Muscle layer of colon (tissue), 2 donors: ENCODE measurements around the gene OR7A5.
"Not testable (repeated sequence)": the region's sequence is repeated elsewhere in the genome, so short reads cannot be mapped to it uniquely, and the experiment has no call there.

Experiments
- H3K27ac ChIP-seq: one replicate; pipeline ENCODE4 v1.7.0; 2013; ENCODE audit warnings: low read depth, mild to moderate bottlenecking, low read length, moderate library complexity
- H3K27me3 ChIP-seq, 2 donors: one replicate each; pipeline ENCODE4 v1.7.0; 2013; ENCODE audit warnings: low read length in 2 of 2, mild to moderate bottlenecking in 2 of 2; ENCODE audit not compliant: insufficient read depth in 2 of 2, control insufficient read depth in 1 of 2
- H3K36me3 ChIP-seq: one replicate; pipeline ENCODE4 v1.7.0; 2013; ENCODE audit warnings: mild to moderate bottlenecking, low read length; ENCODE audit not compliant: insufficient read depth
- H3K4me1 ChIP-seq: one replicate; pipeline ENCODE4 v1.7.0; 2013; ENCODE audit warnings: mild to moderate bottlenecking, low read length; ENCODE audit not compliant: insufficient read depth
- H3K4me3 ChIP-seq, 2 donors: one replicate each; pipeline ENCODE4 v1.7.0; 2013; ENCODE audit warnings: low read length in 2 of 2, low read depth in 1 of 2, mild to moderate bottlenecking in 1 of 2, moderate library complexity in 1 of 2
- H3K9ac ChIP-seq: one replicate; pipeline ENCODE4 v1.7.0; 2013; ENCODE audit warnings: low read length
- H3K9me3 ChIP-seq: one replicate; pipeline ENCODE4 v1.7.0; 2013; ENCODE audit warnings: mild to moderate bottlenecking, low read length
- donor health status: abdominal sarcoma.
- donor health status: Adenocarcinoma of cecum.

OR7A5 gene

DNA sequence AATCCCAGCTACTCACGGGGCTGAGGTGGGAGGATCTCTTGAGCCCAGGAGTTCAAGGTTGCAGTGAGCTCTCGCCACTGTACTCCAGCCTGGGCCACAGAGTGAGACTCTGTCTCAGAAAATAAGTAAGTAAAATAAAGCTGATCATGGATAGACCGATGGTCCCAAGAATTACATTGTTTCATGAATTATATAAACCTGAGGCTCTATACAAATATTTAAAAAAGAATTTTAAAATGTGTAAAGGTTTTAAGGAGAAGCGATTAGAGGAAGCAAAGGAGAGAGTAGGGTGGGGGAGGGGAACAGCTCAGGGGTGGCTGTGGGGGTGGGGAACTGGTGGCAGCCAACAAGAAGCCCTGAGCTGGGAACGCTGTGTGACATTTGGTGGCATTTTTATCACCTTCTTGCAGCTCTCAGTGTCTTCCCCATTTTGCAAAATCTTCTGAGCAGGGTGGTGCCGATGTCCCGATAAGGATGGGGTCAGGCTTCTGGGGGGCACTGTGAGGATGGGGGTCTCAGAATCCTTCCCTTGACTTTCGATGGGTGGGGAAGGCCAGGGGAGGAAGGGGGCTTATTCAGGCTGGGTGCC is 51.5 kb downstream of the OR7A5 start:
- not testable (repeated sequence) for H3K36me3 ChIP-seq, H3K9me3 ChIP-seq, H3K4me1 ChIP-seq, H3K27me3 ChIP-seq, H3K9ac ChIP-seq, H3K4me3 ChIP-seq, H3K27ac ChIP-seq

GRCh38 chr19:14782626-14783409 is 52.2 kb downstream of the OR7A5 start:
- no peaks in the 10 kb centered on the region for H3K4me1 ChIP-seq
- H3K27me3 ChIP-seq: peaks cover 0 to 4% of the 10 kb centered on the region in 2 donors
- H3K9ac ChIP-seq: no peak overlapping the region
- no peaks in the 10 kb centered on the region for H3K36me3 ChIP-seq
- no peak overlapping the region for H3K27ac ChIP-seq
- no peaks in the 10 kb centered on the region for H3K9me3 ChIP-seq
- H3K4me3 ChIP-seq: no peak overlapping the region

DNA sequence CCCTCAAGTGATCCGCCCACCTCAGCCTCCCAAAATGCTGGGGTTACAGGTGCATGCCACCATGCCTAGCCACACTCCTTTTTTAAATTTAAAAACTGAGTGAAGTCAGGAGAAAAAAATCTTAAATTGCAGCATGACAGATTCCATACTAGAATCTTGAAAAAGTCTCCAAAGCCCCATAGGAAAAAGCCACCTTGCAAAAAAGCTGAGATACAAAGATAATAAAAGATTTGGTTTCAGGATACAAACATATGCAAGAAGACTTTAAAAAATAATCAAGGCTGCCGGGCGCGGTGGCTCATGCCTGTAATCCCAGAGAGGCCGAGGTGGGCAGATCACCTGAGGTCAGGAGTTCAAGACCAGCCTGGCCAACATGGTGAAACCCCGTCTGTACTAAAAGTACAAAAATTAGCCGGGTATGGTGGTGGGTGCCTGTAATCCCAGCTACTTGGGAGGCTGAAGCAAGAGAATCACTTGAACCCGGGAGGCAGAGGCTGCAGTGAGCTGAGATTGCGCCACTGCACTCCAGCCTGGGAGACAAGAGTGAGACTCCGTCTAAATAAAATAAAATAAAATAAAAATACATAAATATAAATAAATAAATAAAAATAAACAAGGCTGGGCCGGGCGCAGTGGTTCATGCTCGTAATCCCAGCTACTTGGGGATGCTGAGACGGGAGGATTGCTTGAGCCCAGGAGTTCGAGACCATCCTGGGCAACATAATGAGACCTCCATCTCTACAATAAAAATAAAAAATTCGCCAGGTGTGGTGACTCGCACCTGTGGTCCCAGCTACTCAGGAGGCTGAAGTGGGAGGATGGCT is 53.1 kb downstream of the OR7A5 start:
- H3K4me1 ChIP-seq, H3K27ac ChIP-seq, H3K36me3 ChIP-seq, H3K27me3 ChIP-seq, H3K9ac ChIP-seq, H3K4me3 ChIP-seq, H3K9me3 ChIP-seq: not testable (repeated sequence)

DNA sequence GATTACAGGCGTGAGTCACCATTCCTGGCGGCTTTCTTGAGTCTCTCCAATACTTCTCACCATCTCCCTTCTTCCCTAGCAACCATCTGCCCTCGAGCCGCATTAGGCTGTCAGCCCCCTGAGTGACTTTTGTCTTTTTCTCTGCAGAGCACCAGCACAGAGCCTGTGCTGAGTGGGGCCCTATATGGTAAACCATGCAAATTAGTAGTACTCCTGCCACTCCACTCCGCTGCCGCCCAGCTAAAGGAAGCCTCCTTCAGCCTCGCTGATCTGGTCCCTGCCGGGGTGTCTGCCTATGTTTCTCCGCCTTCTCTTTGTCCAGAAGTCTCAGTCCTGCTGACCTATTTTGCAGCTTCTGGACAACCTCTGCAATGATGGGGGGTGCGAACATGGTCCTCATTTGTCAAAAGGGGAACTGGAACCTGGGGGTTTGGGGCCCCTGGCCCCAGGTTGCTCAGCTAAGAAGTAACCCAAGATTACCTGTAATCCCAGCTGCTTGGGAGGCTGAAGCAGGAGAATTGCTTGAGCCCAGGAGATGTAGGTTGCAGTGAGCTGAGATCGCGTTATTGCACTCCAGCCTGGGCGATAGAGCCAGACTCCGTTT is 54.3 kb downstream of the OR7A5 start:
- not testable (repeated sequence) for H3K9me3 ChIP-seq, H3K27ac ChIP-seq, H3K9ac ChIP-seq, H3K4me3 ChIP-seq, H3K36me3 ChIP-seq, H3K4me1 ChIP-seq, H3K27me3 ChIP-seq

DNA sequence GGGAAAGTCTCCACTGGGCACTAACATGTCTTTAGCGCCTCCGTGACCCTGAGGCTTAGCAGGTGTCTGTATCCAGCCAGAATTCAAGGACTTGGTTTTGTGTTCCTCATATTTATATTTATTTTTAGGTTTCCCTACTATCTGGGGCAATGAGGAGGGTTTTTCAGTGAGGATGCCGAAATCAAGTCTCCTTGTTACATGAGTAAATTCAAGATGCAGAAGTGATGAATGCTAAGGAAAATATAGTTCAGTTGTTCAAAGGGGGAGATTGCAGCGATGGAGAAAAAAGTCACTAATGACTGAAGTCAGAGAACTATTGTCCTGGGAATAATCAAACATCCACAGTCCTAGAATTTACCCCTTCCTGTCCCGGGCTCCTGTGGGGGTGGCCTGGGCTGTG is 55.8 kb downstream of the OR7A5 start:
- H3K4me3 ChIP-seq: no peak overlapping the region
- no peak overlapping the region for H3K27ac ChIP-seq
- no peaks in the 10 kb centered on the region for H3K9me3 ChIP-seq
- H3K9ac ChIP-seq: no peak overlapping the region
- H3K27me3 ChIP-seq: peaks cover 0 to 10% of the 10 kb centered on the region in 2 donors
- H3K4me1 ChIP-seq: no peaks in the 10 kb centered on the region
- no peaks in the 10 kb centered on the region for H3K36me3 ChIP-seq

GRCh38 chr19:14778110-14778845 is 56.7 kb downstream of the OR7A5 start, which contains the start of gene ADGRE2:
Gene ADGRE2, minus strand, starts transcription at chr19:14778560. Its CDS starts 1,804 bp downstream, at chr19:14776756.
- not testable (repeated sequence) for H3K9ac ChIP-seq, H3K4me3 ChIP-seq, H3K27me3 ChIP-seq, H3K4me1 ChIP-seq, H3K9me3 ChIP-seq, H3K36me3 ChIP-seq, H3K27ac ChIP-seq

DNA sequence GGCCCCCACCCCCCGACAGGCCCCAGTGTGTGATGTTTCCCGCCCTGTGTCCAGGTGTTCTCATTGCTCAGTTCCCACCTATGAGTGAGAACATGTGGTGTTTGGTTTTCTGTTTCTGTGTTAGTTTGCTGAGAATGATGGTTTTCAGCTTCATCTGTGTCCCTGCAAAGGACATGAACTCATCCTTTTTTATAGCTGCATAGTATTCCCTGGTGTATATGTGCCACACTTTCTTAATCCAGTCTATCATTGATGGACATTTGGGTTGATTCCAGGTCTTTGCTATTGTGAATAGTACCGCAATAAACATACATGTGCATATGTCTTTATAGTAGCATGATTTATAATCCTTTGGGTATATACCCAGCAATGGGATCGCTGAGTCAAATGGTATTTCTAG is 57.3 kb downstream of the OR7A5 start:
- not testable (repeated sequence) for H3K27ac ChIP-seq, H3K9me3 ChIP-seq, H3K4me3 ChIP-seq, H3K36me3 ChIP-seq, H3K4me1 ChIP-seq, H3K9ac ChIP-seq, H3K27me3 ChIP-seq
